Testis (tissue), 2 donors: ENCODE measurements around the gene UTP14A.

ENCODE experiments used
- CTCF ChIP-seq, 3 experiments: fragments of 450-650 bp in 2 of 3; fragments of 200-600 bp in 1 of 3; sonication (generic) in 1 of 3; IDR thresholded peaks; one replicate each; pipeline ENCODE4 v1.5.1; 2016 to 2019; ENCODE audit warnings: antibody characterized with exemption in 3 of 3, mild to moderate bottlenecking in 2 of 3, moderate library complexity in 1 of 3
- POLR2A ChIP-seq: fragments of 450-650 bp; IDR thresholded peaks from one replicate; pipeline ENCODE4 v1.6.1; 2017; ENCODE audit warnings: antibody characterized with exemption, mild to moderate bottlenecking, moderate library complexity

GRCh38 chrX:129945131-129945530 lies 39.2 kb downstream of the UTP14A start:
- no peak for TF ChIP-seq CTCF (IDR thresholded peaks at IDR 0.05)
- TF ChIP-seq POLR2A: no peak
